ENCODE results near the gene C1orf87. TPM values are rescaled to one million over a fixed set of nuclear protein-coding genes. Genes with fewer than 3 reads are reported as not detected.

The C1orf87 gene
- total RNA-seq, 2 donors from 2014 or later, result not detected

GRCh38 chr1:60102267-60103061 lies 28.9 kb upstream of the C1orf87 start:
- Histone ChIP-seq H3K27ac (ENCODE audit: low read depth, low read length) (no peak overlapping the region), H3K4me3 (ENCODE audit: low read length) (no peak overlapping the region), H3K9me3 (ENCODE audit: control insufficient read depth, low read length) (no peaks in the 10 kb centered on the region), H3K36me3 (ENCODE audit: control insufficient read depth, insufficient read depth, low read length) (no peaks in the 10 kb centered on the region), H3K4me1 (ENCODE audit: control insufficient read depth, insufficient read depth, low read length) (no peaks in the 10 kb centered on the region), H3K9ac (ENCODE audit: extremely low read depth, low read length, poor library complexity, severe bottlenecking) (no peak overlapping the region), H3K27me3 (ENCODE audit: control insufficient read depth, insufficient read depth, low read length, poor library complexity, severe bottlenecking) (no peaks in the 10 kb centered on the region)
- no peaks in the 10 kb centered on the region for H3K4me1 Mint-ChIP-seq
- WGBS, 2 experiments (ENCODE audit: insufficient coverage in 1 of 2, insufficient read length in 1 of 2), result 95 to 100% methylated on average over 1 to 3 of the region's 3 CpGs
- TF ChIP-seq CTCF (conservative IDR thresholded peaks at IDR 0.05), result no peak
- H3K9me3 Mint-ChIP-seq, result no peaks in the 10 kb centered on the region
- no peak overlapping the region for H3K4me3 Mint-ChIP-seq
- H3K27me3 Mint-ChIP-seq (ENCODE audit: insufficient read depth), result no peaks in the 10 kb centered on the region
- H3K36me3 Mint-ChIP-seq (ENCODE audit: low read depth), result no peaks in the 10 kb centered on the region
- no peak overlapping the region for H3K27ac Mint-ChIP-seq
- DNase-seq, result no peak

- H3K36me3 Mint-ChIP-seq (ENCODE audit: low read depth), result no peaks in the 10 kb centered on the region
- no peak overlapping the region for H3K9ac ChIP-seq (ENCODE audit: extremely low read depth, low read length, poor library complexity, severe bottlenecking)
- no peaks in the 10 kb centered on the region for H3K4me1 Mint-ChIP-seq
- H3K27ac Mint-ChIP-seq, result no peak overlapping the region
- no peak overlapping the region for H3K27ac ChIP-seq (ENCODE audit: low read depth, low read length)
- no peaks in the 10 kb centered on the region for H3K9me3 ChIP-seq (ENCODE audit: control insufficient read depth, low read length)
- H3K4me3 Mint-ChIP-seq, result no peak overlapping the region
- no peak for TF ChIP-seq CTCF (conservative IDR thresholded peaks at IDR 0.05)
- H3K4me3 ChIP-seq (ENCODE audit: low read length), result no peak overlapping the region
- no peaks in the 10 kb centered on the region for H3K4me1 ChIP-seq (ENCODE audit: control insufficient read depth, insufficient read depth, low read length)
- no peaks in the 10 kb centered on the region for H3K36me3 ChIP-seq (ENCODE audit: control insufficient read depth, insufficient read depth, low read length)
- DNase-seq, result no peak
- WGBS, 2 experiments (ENCODE audit: insufficient coverage in 1 of 2, insufficient read length in 1 of 2), result 91% methylated on average over 2 of the region's 2 CpGs; no CpG with 5 or more reads in 1 of the 2 experiments
- no peaks in the 10 kb centered on the region for H3K9me3 Mint-ChIP-seq
- no peaks in the 10 kb centered on the region for H3K27me3 ChIP-seq (ENCODE audit: control insufficient read depth, insufficient read depth, low read length, poor library complexity, severe bottlenecking)
- H3K27me3 Mint-ChIP-seq (ENCODE audit: insufficient read depth), result no peaks in the 10 kb centered on the region
Measured at GRCh38 chr1:60101516-60101915, 27.9 kb upstream of the C1orf87 start.

GRCh38 chr1:60091195-60091715 lies 17.7 kb upstream of the C1orf87 start:
- WGBS, 2 experiments (ENCODE audit: insufficient coverage in 1 of 2, insufficient read length in 1 of 2), result 83 to 92% methylated on average over 5 to 6 of the region's 6 CpGs

More at GRCh38 chr1:60091195-60091715, 17.7 kb upstream of the C1orf87 start:
- Histone ChIP-seq H3K4me1 (ENCODE audit: control insufficient read depth, insufficient read depth, low read length) (no peaks in the 10 kb centered on the region), H3K27me3 (ENCODE audit: control insufficient read depth, insufficient read depth, low read length, poor library complexity, severe bottlenecking) (no peaks in the 10 kb centered on the region), H3K9me3 (ENCODE audit: control insufficient read depth, low read length) (no peaks in the 10 kb centered on the region), H3K27ac (ENCODE audit: low read depth, low read length) (peak overlapping the region; percentile 63), H3K36me3 (ENCODE audit: control insufficient read depth, insufficient read depth, low read length) (no peaks in the 10 kb centered on the region), H3K4me3 (ENCODE audit: low read length) (no peak overlapping the region), H3K9ac (ENCODE audit: extremely low read depth, low read length, poor library complexity, severe bottlenecking) (no peak overlapping the region)
- DNase-seq, result no peak
- no peaks in the 10 kb centered on the region for H3K4me1 Mint-ChIP-seq
- H3K27me3 Mint-ChIP-seq (ENCODE audit: insufficient read depth), result no peaks in the 10 kb centered on the region
- TF ChIP-seq CTCF (conservative IDR thresholded peaks at IDR 0.05), result no peak
- no peaks in the 10 kb centered on the region for H3K9me3 Mint-ChIP-seq
- H3K36me3 Mint-ChIP-seq (ENCODE audit: low read depth), result no peaks in the 10 kb centered on the region
- H3K27ac Mint-ChIP-seq, result no peak overlapping the region
- no peak overlapping the region for H3K4me3 Mint-ChIP-seq

Measured in endodermal cell (in vitro differentiated cells).